HT1080 (cell line): ENCODE measurements around the gene CHRND. TPM values are rescaled to one million over a fixed set of nuclear protein-coding genes. Genes with fewer than 3 reads are reported as not detected.

Source experiments
- DNase-seq: peaks from one replicate; pipeline ENCODE4 v3.0.0-alpha.2; 2015; ENCODE audit warnings: low read depth
- total RNA-seq: library from RNA; depleted of rRNA; stranded (reverse); fragments of >200 nt; shearing (Covaris generic); gene quantifications from 2 replicates; pipeline ENCODE4 v1.2.3, GENCODE V29; 2014

Gene CHRND
- total RNA-seq, 1 experiment from 2014 or later, result not detected

GRCh38 chr2:232502911-232503808 lies 22.8 kb upstream of the CHRND start:
- DNase-seq, result no peak

GRCh38 chr2:232503809-232504323 lies 22.1 kb upstream of the CHRND start:
- DNase-seq, result no peak

GRCh38 chr2:232504438-232504837 lies 21.5 kb upstream of the CHRND start:
- DNase-seq, result peak; percentile 32

- no peak for DNase-seq
Measured at GRCh38 chr2:232505856-232506255, 20.1 kb upstream of the CHRND start.

GRCh38 chr2:232506709-232507108 lies 19.3 kb upstream of the CHRND start:
- DNase-seq, result no peak

GRCh38 chr2:232508251-232508650 lies 17.7 kb upstream of the CHRND start:
- no peak for DNase-seq

GRCh38 chr2:232511336-232511890 lies 14.5 kb upstream of the CHRND start:
- DNase-seq, result no peak

- no peak for DNase-seq
Measured at GRCh38 chr2:232512602-232513001, 13.4 kb upstream of the CHRND start.

GRCh38 chr2:232513353-232513752 lies 12.6 kb upstream of the CHRND start:
- DNase-seq, result no peak

GRCh38 chr2:232515639-232516038 lies 10.3 kb upstream of the CHRND start:
- no peak for DNase-seq

- no peak for DNase-seq
Measured at GRCh38 chr2:232516551-232516950, 9.4 kb upstream of the CHRND start.

GRCh38 chr2:232518844-232519243 lies 7.1 kb upstream of the CHRND start:
- DNase-seq, result no peak

GRCh38 chr2:232519581-232520438 lies 6.2 kb upstream of the CHRND start, which contains the start of gene PRSS56:
Gene PRSS56 (plus strand): TSS chr2:232520388. CDS start chr2:232520599, 211 bp downstream.
- DNase-seq, result no peak

- no peak for DNase-seq
Measured at GRCh38 chr2:232520489-232520888, 5.5 kb upstream of the CHRND start.

- no peak for DNase-seq
Measured at GRCh38 chr2:232521098-232521497, 4.9 kb upstream of the CHRND start.

- no peak for DNase-seq
Measured at GRCh38 chr2:232521959-232522622, 3.9 kb upstream of the CHRND start.

GRCh38 chr2:232522623-232523401 lies 3.1 kb upstream of the CHRND start:
- DNase-seq, result no peak

- DNase-seq, result no peak
Measured at GRCh38 chr2:232523402-232523681, 2.6 kb upstream of the CHRND start.

GRCh38 chr2:232523682-232524597 lies 2.0 kb upstream of the CHRND start:
- DNase-seq, result peak; percentile 35
